ENCODE results near the gene SCAI.

DNA sequence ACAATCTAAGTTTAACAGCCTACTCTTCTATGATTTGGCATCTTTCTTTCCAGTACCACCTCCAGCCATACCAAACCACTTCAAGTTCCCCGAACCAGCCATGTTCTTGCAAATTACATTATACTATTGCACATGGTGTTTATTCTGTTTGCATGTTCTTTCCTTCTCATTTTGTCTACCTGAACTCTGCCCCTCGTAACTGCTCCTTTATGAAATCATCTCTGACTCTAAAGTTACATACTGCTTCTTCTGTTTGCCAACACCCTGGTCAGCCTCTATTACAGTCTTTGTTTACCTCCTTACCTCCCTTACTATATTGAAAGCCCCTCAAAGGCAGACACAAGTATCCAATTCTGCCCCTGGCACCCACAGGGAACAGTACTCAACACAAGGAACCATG lies 40.2 kb upstream of the SCAI start:
- TF ChIP-seq, protein P1, sequence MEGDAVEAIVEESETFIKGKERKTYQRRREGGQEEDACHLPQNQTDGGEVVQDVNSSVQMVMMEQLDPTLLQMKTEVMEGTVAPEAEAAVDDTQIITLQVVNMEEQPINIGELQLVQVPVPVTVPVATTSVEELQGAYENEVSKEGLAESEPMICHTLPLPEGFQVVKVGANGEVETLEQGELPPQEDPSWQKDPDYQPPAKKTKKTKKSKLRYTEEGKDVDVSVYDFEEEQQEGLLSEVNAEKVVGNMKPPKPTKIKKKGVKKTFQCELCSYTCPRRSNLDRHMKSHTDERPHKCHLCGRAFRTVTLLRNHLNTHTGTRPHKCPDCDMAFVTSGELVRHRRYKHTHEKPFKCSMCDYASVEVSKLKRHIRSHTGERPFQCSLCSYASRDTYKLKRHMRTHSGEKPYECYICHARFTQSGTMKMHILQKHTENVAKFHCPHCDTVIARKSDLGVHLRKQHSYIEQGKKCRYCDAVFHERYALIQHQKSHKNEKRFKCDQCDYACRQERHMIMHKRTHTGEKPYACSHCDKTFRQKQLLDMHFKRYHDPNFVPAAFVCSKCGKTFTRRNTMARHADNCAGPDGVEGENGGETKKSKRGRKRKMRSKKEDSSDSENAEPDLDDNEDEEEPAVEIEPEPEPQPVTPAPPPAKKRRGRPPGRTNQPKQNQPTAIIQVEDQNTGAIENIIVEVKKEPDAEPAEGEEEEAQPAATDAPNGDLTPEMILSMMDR (conservative IDR thresholded peaks at IDR 0.05; ENCODE audit: low read depth in 2 of 2): no peak
- no peak for TF ChIP-seq STAT1 (IDR thresholded peaks at IDR 0.05; ENCODE audit: unreplicated experiment)
- no peak for TF ChIP-seq EZH2 (IDR thresholded peaks at IDR 0.05; ENCODE audit: low read depth, unreplicated experiment)
- no peak for TF ChIP-seq POLR2AphosphoS5 (IDR thresholded peaks at IDR 0.05; ENCODE audit: low read depth)
- TF ChIP-seq, protein P2, sequence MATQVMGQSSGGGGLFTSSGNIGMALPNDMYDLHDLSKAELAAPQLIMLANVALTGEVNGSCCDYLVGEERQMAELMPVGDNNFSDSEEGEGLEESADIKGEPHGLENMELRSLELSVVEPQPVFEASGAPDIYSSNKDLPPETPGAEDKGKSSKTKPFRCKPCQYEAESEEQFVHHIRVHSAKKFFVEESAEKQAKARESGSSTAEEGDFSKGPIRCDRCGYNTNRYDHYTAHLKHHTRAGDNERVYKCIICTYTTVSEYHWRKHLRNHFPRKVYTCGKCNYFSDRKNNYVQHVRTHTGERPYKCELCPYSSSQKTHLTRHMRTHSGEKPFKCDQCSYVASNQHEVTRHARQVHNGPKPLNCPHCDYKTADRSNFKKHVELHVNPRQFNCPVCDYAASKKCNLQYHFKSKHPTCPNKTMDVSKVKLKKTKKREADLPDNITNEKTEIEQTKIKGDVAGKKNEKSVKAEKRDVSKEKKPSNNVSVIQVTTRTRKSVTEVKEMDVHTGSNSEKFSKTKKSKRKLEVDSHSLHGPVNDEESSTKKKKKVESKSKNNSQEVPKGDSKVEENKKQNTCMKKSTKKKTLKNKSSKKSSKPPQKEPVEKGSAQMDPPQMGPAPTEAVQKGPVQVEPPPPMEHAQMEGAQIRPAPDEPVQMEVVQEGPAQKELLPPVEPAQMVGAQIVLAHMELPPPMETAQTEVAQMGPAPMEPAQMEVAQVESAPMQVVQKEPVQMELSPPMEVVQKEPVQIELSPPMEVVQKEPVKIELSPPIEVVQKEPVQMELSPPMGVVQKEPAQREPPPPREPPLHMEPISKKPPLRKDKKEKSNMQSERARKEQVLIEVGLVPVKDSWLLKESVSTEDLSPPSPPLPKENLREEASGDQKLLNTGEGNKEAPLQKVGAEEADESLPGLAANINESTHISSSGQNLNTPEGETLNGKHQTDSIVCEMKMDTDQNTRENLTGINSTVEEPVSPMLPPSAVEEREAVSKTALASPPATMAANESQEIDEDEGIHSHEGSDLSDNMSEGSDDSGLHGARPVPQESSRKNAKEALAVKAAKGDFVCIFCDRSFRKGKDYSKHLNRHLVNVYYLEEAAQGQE (IDR thresholded peaks at IDR 0.05; ENCODE audit: unreplicated experiment): no peak
- TF ChIP-seq CREB1 (CRISPR knock-in tag; IDR thresholded peaks at IDR 0.05; ENCODE audit: low read depth): no peak
- TF ChIP-seq EZH2phosphoT487 (IDR thresholded peaks at IDR 0.05; ENCODE audit: unreplicated experiment): no peak
- TF ChIP-seq, protein P3, sequence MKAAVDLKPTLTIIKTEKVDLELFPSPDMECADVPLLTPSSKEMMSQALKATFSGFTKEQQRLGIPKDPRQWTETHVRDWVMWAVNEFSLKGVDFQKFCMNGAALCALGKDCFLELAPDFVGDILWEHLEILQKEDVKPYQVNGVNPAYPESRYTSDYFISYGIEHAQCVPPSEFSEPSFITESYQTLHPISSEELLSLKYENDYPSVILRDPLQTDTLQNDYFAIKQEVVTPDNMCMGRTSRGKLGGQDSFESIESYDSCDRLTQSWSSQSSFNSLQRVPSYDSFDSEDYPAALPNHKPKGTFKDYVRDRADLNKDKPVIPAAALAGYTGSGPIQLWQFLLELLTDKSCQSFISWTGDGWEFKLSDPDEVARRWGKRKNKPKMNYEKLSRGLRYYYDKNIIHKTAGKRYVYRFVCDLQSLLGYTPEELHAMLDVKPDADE (IDR thresholded peaks at IDR 0.05): no peak
- no peak for TF ChIP-seq ZNF114 (CRISPR knock-in tag; IDR thresholded peaks at IDR 0.05)
